ENCODE measurements around the gene ADAMTSL4. TPM values are rescaled to one million over a fixed set of nuclear protein-coding genes. Genes with fewer than 3 reads are reported as not detected.
"Not testable (repeated sequence)": the region's sequence is repeated elsewhere in the genome, so short reads cannot be mapped to it uniquely, and the experiment has no call there.

The ADAMTSL4 gene
- total RNA-seq, 2 donors from 2014 or later: 6.9 to 9.5 TPM

- ATAC-seq; intact Hi-C loops (cut with DNase I, micrococcal nuclease); DNase-seq: not testable (repeated sequence)
Observed at GRCh38 chr1:150605451-150605731, 56.2 kb downstream of the ADAMTSL4 start.

GRCh38 chr1:150606463-150607142, 57.4 kb downstream of the ADAMTSL4 start:
- no peak for DNase-seq
- no peak for ATAC-seq

GRCh38 chr1:150609732-150610131, 60.5 kb downstream of the ADAMTSL4 start:
- ATAC-seq: no peak
- no peak for DNase-seq
- intact Hi-C loops (cut with DNase I, micrococcal nuclease): no loop called here

More at GRCh38 chr1:150606463-150607142, 57.4 kb downstream of the ADAMTSL4 start:
- intact Hi-C loops (cut with DNase I, micrococcal nuclease): no loop called here

Small RNAs within 50 kb of the gene (microRNA-seq; reads per million reads assigned to microRNA genes)
- 0 reads per million in 2 donors for gene MIR4257

Other genes starting within 250 kb of the ADAMTSL4 start
- 10 to 100 TPM; 45.4 to 47.1 TPM for gene PRPF3, start 227.9 kb upstream of the ADAMTSL4 start, total RNA-seq
- gene RPRD2, start 185.3 kb upstream of the ADAMTSL4 start, total RNA-seq: 10 to 100 TPM; 25.4 to 28.1 TPM
- gene TARS2, start 62.0 kb upstream of the ADAMTSL4 start, total RNA-seq: 10 to 100 TPM; 15.6 to 22.0 TPM
- 1 to 10 TPM; 6.3 to 9.1 TPM for gene ECM1, start 41.3 kb upstream of the ADAMTSL4 start, total RNA-seq
- not detected for gene FALEC, start 33.7 kb upstream of the ADAMTSL4 start, total RNA-seq
- 100 to 1,000 TPM; 263 TPM for gene MCL1, start 30.2 kb downstream of the ADAMTSL4 start, total RNA-seq
- gene ENSA, start 80.2 kb downstream of the ADAMTSL4 start, total RNA-seq: 100 to 1,000 TPM; 175 to 222 TPM
- gene GOLPH3L, start 147.7 kb downstream of the ADAMTSL4 start, total RNA-seq: 10 to 100 TPM; 71.3 to 87.1 TPM
- gene HORMAD1, start 171.5 kb downstream of the ADAMTSL4 start, total RNA-seq: 1 to 10 TPM in 1 of 2 donors, under 1 TPM in 1; 0.49 to 1.7 TPM
- 100 to 1,000 TPM; 576 to 638 TPM for gene CTSS, start 216.4 kb downstream of the ADAMTSL4 start, total RNA-seq

All from left colon (tissue), 2 donors.